ENCODE data around the gene RBP2.

The RBP2 gene

DNA sequence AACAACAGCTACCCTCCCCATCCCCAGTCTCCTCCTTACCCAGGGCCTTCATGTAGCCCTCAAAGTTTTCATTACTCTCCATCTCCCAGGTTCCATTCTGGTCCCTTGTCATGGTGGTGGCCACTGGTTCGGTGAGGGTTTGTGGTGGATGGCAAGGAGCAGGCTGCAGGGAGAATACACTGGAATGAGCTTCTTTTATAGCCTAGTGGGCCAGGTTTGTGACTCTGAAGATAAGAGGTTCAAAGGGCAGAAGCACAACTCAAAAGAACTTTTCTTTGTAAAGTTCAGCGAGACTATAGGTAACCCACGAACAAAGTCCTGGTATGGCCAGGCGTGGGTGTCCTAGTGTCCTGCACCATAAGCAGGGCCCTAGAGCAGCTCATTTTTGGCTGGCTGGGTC lies at the start of gene RBP2:
Gene RBP2, minus strand, starts transcription at position 169 of the 400 bp plus-strand sequence. Its CDS starts 57 bp downstream, at position 112.
- DNase-seq (ENCODE audit: low read depth), result no peak

DNA sequence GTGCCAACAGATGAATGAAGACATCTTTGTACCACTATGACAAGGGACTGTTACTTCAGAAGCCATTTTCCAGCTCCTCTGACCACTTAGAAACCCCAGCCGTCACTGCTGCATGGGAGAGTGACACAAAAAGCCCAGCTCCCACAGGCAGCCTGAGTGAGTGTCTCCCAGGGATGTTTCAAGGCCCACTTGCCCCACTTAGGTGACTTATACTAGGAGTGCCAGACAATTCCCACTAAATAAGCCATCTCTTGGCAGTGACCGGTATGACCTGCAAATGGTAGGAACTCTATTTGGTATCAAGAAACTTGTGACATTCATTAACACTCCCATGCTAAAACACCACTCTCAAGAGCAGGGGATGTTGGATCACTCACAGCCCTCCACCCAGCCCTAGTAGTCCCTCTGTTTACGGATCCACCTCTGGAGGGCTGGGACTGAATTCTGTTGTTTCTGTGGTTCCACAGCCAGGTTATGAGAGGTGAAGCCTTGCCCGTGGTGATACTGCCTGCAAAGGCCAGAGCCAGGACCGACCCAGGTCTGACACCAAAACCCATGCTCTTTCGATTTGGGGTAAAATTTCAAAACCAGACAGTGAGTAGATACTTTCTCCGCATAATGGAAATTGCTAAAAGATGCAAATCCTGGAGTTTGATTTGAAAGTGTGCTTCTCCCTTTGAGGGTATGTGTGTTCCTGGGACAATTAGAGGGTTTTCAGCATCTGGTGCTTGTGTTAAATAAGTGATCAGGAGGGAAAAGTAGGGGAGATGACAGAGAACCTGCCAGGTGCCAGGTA lies 48.7 kb upstream of the RBP2 start:
- DNase-seq (ENCODE audit: low read depth), result no peak

DNA sequence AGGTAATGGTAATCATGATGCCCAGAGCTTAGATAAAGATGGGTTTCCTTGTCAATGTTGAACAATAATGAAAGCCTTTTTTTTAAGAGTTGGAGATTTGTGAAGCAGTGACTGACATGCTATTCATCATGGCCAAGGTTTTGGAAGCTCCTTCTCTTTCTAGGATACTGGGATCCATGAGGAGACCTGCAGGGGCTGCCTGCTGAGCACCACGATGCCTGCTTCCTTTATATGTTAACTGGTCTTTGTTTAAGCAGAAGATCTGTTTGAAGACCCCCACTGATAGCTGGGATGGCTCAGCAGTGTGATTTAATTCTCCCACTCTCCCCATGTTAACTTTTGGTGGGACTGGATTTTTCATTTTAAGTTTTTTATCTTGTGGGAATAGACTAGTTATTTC lies 47.4 kb upstream of the RBP2 start:
- DNase-seq (ENCODE audit: low read depth), result no peak

DNA sequence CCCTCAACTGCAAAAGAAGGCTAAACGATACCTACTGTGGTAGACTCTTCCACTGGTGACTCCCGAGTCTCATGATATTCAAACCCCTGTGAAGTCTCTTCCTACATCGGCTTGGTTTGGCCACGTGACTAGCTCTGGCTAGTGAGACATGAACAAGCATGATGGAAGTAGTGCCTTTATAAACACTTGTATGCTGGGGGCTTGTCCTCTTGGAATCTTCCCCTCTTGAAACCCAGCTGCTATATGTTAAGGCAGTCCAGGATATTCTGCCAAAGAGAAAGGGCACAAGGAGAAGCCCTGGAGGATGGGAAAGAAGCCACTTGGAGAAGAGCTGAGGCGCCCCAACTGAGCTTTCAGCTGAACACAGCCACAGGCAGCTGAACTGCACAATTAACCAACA lies 46.9 kb upstream of the RBP2 start:
- DNase-seq (ENCODE audit: low read depth), result no peak

DNA sequence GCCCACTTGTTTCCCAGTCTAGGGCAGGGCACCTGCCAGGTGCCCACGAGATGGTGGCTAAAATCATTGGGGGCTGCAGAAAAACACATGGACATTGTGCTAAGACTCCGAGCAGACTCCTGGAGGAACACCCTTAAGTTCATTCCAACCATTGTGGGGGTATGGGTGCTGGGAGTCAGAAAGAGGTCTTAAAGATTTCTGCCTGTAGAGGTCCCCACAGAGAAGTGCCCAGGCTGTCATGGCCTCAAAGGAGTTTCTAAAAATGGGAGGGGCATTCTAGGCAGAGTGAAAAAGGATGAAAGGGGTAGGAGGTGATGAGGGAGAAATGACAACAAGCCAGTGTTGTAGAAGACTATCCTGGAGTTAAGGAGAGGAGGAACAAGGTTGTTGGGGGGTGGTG lies 46.1 kb upstream of the RBP2 start:
- no peak for DNase-seq (ENCODE audit: low read depth)

DNA sequence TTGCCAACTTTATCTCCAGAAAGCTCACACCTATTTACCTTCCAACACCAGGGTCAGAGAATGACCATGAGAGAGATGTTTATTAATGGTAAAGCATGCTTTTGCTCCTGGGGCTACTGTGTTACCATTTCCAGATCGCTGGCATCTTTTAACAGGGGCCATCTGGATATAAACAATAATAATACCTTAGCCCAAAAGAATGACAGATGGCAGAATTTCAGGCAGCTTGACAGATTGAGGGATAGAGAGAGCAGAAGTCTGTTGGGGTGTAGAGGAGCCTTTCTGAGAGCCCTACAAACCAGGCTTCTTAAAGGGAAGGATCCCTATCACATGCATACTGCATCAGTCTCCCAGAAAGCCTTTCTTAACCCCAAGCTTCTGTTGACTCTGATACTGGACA lies 45.5 kb upstream of the RBP2 start:
- no peak for DNase-seq (ENCODE audit: low read depth)

DNA sequence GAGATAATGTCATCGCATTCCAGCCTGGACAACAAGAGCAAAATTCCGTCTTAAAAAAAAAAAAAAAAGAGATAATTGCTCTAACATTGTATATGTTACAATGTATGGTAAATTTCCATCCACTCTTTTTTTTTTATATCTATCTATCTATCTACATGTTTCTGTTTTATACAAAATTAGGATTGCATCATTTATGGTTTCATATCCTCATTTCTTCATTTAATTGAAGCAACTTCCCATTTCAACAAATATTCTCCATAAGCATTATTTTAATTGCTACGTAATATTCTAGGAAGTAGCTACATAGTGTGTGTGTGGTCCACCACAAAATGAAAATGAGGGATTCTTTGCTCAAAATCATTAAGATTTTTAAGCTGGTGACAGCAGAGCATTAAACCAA lies 44.8 kb upstream of the RBP2 start:
- DNase-seq (ENCODE audit: low read depth), result no peak

DNA sequence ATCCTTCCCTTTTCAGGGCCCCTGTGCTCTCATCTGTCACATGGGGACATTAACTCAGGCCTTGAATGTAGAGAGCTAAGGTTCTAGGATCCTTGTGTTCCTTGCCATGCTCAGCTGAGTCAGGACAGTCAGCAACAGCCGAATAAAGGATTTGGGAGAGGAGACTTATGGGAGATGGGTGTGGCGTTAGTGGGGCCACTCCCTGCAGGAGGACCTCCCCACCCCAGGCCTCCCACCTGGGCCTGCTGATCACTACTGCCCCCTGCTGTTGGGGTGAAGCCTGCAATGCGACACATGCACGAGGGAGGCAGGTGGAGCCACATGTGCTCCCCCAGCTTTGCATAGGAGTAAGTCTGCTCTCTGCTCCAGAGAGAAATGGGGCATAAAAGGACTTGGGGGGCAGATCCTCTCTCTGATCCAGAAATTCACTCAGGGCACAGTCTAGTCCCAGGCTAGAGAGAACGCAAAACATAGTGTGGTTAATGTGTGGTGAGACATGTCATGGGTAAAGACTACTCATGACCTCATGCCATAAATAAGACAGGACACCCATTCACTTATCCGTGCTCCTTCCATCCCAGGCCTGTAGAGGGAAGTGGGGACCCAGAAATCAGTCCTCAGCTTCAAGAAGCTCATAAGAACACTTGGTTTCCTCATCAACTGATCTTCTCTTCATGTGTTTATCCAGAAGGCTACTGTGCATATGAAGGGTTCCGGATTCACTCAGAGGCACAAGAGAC lies 43.9 kb upstream of the RBP2 start:
- no peak for DNase-seq (ENCODE audit: low read depth)

DNA sequence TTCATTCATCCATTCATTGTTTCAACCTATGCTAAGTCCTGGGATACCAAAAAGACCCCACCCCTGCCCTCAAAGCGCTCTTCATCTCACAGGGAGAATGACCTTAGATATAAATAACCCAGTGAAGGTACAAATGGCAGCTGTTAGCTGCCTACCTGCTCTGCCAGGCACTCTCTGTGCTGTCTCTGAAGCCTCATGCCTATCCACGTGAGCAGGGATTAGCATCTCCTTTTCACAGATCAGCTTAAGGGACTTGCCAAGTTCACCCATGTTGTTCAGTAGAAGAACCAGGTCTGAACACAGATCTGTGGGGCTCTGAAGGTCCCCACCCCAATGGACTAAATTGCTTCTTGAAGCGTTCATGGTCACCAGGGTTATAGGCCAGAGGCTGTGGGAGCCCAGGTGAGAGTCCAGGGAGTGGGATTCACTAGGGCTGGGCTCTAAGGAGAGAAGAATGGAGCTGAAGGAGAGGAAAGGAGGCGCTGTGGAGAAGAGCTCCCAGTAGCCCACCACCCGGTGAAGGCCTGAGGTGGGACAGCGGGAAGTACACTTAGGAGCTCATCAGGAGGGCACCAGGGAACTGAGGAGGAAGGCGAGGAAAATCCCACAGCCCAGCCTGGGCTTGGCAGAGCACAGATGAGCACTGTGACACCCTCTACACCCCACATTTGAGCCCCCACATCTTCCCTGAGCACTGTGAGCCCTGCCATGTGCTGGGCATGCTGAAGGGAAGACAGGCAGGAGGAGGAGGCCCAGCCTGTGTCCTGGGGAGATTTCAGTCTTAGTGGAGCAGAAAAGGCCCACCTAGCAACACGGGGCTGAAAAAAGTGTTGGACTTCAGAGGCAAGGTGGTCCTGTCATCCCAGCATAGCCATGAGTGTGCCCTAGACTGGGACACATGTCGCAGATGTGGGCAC lies 42.9 kb upstream of the RBP2 start:
- DNase-seq (ENCODE audit: low read depth), result no peak

DNA sequence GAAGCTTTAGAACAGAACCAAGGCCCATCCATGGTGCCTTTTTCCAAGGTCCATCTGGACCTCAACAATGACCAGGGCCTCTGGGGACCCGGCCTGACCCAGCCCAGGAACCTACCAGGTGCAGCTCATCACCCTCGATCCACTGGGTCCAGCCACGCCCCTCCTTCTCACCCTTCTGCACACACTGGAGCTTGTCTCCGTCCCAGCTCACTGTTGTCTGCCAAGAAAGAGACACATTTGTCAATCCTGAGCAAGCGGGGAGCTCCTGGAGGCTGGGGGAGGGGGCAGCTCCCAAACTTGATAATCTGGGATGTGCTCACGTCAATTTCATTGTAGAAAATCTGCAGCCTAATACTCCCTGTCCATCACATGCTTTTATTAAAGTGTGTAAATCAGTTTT lies 42.0 kb upstream of the RBP2 start:
- DNase-seq (ENCODE audit: low read depth), result no peak

DNA sequence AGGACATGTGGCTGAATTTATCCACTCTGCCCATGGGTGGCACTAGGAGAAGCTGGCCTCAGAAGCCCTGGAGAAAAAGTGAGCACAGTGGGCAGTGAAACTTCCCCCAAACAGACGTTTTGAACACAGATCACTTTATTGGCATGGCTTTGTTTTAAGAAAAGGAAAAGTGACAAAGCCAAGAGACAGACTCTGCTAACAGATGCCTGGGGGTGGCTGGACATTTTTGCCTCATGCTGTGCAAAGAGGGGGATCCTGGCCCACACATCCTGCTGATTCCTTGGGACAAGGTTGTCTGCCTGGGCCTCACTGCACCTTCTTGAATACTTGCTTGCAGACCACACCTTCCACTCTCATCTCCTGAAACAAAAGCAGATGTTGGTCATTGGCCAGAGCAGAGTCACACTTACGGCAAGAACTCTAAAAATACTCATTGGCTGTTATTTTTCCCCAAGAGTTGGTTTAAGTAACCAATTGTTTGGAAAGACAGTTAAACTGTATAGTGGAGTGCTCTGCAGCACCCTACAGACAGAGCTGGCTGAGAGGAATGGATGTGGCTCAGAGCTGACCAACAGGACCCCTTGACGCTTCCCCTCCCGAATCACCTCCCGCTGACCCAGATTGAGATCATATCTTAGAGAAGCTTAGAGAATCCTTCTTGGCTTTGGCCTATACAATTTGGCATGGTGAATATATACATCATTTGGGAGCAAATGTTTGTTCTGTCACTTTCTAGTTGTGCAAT lies 41.2 kb upstream of the RBP2 start:
- DNase-seq (ENCODE audit: low read depth), result no peak

DNA sequence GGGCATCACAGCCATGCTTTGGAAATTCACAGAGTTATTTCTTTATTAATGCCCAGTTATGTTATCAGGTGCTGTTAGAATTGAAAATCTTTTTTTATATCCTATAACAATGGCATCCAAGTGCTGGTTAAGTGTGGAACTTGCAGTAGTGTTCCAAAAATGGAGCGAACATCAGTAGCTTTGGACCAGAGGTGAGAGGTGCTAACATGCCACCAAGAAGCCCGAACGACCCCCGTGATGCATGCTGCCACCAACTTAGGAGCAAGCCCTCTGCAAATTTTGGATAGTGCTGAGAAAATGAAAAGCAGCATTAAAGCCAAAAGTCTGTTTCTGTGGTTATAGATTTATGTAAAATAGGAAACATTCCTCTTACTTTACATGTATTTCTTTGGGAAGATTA lies 38.4 kb upstream of the RBP2 start:
- no peak for DNase-seq (ENCODE audit: low read depth)

DNA sequence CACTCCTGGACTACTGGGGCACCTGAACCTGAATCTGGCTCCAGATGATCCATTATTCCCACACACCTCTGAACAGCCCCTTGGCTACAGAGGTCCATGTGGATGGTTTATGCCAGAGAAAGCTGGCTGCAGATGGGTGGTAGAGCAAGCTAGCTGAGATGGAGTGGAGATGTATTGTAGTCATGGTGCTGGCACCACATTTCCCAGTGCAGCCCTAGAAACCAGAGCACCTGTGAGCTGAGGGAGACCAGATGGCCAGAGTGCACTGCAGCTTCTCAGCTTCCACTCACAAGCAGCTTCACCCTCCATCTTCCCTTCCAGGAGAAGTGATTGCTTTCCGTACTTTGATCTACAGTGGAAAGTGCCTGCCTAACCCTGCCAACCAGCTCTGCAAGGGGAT lies 33.3 kb upstream of the RBP2 start:
- no peak for DNase-seq (ENCODE audit: low read depth)

DNA sequence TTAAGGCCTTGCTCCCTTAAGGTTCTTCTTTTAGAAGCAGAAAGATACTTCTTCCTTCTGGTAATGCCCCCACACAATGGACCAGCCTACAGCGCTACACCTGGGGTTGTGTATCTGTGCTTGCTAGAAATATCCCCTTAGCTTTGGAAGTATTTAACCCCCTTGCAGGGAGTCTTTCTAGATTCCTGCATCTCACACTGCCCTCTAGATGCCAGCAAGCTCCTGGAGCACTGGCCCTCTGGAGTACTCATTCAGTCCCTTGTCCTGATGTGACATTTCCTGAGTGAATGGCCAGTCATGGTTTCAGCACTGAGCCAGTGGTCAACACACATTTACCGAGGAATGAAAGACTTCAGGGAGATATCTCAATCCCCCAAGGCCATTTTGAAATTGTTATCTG lies 30.4 kb upstream of the RBP2 start:
- DNase-seq (ENCODE audit: low read depth), result no peak

DNA sequence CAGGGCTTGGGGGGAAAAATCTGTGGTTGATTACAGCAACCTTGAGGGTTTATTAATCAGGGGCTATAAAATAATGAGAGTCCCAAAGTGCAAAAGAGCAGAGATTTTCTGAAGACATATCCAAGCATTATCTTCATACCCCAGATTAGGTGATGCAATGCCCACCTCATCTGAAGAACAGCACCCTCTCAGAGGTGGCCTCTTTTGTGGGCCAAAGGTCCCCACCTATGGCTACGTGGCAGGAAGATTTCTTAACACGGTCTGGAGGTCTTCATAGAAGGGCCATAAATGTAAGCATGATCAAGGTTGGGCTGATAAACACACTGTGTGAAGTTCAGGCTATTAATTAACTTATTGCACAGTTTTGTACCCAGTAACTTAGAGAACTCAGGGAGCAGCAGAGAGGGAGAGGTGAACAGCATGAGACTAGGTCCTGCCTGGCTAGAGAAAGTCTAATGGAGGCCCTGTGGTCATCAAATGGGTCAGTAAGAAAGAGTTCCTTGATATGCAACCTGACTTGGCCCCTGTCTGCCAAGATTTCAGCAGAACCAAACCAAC lies 29.6 kb upstream of the RBP2 start:
- no peak for DNase-seq (ENCODE audit: low read depth)

DNA sequence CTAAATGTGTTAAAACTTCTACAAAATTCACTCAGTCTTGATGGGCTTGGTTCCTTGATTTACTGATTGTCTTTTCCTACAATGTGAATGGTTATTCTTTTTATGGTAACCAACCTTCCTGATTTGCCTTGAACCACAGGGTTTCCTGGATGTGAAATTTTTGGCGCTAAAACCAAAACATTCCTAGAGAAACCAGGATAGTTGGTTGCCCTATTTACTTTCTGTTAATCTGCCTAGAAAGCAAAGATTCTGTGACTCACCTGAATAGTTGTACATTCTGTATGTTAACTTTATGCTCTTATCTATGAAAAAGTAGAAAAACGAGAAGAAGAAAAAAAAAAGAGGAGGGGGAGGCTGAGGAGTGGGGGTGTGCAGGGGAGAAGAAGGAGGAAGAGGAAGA lies 23.2 kb upstream of the RBP2 start:
- DNase-seq (ENCODE audit: low read depth), result no peak

DNA sequence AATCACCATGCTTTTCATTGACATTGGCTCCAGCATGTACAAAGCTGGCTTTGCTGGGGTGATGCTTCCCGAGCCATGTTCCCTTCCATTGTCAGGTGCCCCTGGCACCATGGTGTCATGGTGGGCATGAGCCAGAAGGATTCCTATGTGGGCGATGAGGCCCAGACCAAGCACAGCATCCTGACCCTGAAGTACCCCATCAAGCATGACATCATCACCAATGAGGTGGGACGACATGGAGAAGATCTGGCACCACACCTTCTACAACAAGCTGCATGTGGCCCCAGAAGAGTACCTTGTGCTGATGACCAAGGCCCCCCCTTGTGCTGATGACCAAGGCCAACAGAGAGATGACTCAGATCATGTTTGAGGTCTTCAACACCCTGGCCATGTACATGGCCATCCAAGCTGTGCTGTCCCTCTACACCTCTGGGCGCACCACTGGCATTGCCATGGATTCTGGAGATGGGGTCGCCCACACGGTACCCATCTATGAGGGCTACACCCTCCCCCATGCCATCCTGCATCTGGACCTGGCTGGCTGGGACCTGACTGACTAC lies 17.6 kb upstream of the RBP2 start:
- DNase-seq (ENCODE audit: low read depth), result no peak

DNA sequence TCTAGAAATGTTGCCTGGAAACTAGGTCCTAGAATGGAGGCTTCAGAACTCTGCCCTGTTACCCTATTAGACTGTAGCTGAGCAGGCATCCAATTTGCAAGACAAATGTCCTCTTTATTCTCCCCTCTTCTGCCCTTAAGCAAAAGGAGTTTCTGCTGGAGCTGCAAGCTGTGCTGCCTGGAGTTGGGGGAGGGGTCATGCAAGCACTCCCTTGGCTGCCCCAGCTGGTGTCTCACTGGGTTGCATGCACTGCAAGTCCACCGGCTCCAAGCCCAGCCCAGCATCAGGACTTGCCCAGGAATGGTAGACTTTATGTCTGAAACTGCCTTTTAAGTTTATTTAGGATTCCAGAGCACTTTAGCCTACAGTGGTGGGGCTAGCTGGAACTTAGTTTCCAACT lies 15.7 kb upstream of the RBP2 start:
- no peak for DNase-seq (ENCODE audit: low read depth)

DNA sequence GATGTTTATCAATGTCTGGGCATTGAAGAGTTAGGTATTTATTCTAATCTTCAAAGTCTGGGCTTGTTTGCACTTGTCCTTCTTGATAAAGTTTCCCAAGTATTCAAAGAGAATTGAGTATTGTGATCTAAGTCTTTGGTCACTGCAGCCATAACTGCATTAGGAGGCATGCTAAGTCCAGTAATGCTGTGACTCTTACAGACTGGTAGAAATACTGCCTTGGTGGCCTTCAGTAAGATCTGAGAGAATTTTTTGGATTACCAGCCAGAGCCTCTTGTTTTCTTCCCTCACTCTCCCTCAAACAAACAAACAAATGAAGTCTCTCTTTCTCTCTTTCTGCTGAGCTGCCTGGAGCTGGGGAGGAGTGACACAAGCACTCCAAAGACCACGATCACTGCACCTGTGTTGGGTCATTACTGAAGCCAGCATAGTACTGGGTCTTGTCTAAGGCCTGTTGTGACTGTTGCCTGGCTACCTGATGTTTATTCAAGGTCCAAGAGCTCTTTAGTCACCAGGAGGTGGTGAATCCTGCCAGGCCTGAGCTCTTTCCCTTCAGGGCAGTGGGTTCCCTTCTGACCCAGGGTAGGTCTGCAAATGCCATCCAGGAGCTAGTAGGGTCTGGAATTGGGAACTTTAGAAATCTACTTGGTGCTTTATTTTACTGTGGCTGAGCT lies 14.8 kb upstream of the RBP2 start:
- no peak for DNase-seq (ENCODE audit: low read depth)

DNA sequence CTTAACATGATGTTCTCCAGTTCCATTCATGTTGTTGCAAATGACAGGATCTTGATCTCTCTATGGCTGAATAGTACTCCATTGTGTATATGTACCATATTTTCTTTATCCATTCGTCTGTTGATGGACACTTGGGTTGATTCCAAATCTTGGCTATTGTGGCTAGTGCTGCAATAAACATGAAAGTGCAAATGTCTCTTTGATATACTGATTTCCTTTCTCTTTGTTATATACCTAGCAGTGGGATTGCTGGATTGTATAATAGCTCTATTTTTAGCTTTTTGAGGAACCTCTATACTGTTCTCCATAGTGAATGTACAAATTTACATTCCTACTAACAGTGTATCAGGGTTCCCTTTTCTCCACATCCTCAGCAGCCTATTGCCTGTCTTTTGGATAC lies 5.9 kb upstream of the RBP2 start:
- no peak for DNase-seq (ENCODE audit: low read depth)

DNA sequence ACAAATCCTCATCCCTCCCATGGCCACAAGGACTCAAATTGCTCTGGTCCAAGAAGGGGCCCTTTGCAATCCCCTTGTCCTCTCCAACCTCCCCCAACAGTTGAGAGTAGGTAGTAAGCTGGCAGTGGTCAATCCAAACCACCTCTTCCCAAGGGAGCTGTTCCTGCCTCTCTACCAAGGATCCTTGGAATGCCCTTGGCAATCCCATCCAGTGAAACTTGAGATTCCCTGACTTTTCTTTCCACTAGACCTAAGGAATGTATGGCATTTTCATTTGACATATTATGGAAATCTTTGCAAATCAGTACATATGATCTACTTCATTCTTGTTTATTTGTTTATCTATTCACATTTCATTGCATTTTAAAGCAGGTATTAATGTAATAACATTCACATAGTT lies 4.8 kb upstream of the RBP2 start:
- no peak for DNase-seq (ENCODE audit: low read depth)

Data from activated T-helper 1 cell treated with Interleukin-2 at 50 U/mL for 16 hours (primary cell).